ENCODE data around the gene OXCT1. TPM values are rescaled to one million over a fixed set of nuclear protein-coding genes. Genes with fewer than 3 reads are reported as not detected.

Gene OXCT1
- total RNA-seq, 1 donor from 2014 or later = 24.7 TPM

- no peak for TF ChIP-seq CTCF (IDR thresholded peaks at IDR 0.05; ENCODE audit: partially characterized antibody, unreplicated experiment)
- peaks cover 2% of the 10 kb centered on the region for H3K9me3 Mint-ChIP-seq (ENCODE audit: unreplicated experiment)
- H3K36me3 Mint-ChIP-seq (ENCODE audit: unreplicated experiment) = no peaks in the 10 kb centered on the region
Observed at GRCh38 chr5:41863871-41864486, 6.2 kb downstream of the OXCT1 start.

GRCh38 chr5:41858890-41859289 lies 11.3 kb downstream of the OXCT1 start:
- no peaks in the 10 kb centered on the region for H3K27me3 Mint-ChIP-seq (ENCODE audit: unreplicated experiment)
- no peaks in the 10 kb centered on the region for H3K4me1 Mint-ChIP-seq (ENCODE audit: low read depth, unreplicated experiment)
- H3K4me3 Mint-ChIP-seq (ENCODE audit: unreplicated experiment) = no peak overlapping the region
- H3K9me3 Mint-ChIP-seq (ENCODE audit: unreplicated experiment) = no peaks in the 10 kb centered on the region
- no peak for TF ChIP-seq CTCF (IDR thresholded peaks at IDR 0.05; ENCODE audit: partially characterized antibody, unreplicated experiment)
- H3K36me3 Mint-ChIP-seq (ENCODE audit: unreplicated experiment) = no peaks in the 10 kb centered on the region
- DNase-seq = no peak
- no peak overlapping the region for H3K27ac Mint-ChIP-seq (ENCODE audit: unreplicated experiment)

More at GRCh38 chr5:41863871-41864486, 6.2 kb downstream of the OXCT1 start:
- Mint-ChIP-seq H3K27me3 (ENCODE audit: unreplicated experiment) (no peaks in the 10 kb centered on the region), H3K4me1 (ENCODE audit: low read depth, unreplicated experiment) (peaks cover 2% of the 10 kb centered on the region), H3K27ac (ENCODE audit: unreplicated experiment) (no peak overlapping the region), H3K4me3 (ENCODE audit: unreplicated experiment) (no peak overlapping the region)
- DNase-seq = no peak

GRCh38 chr5:41857989-41858388 lies 12.2 kb downstream of the OXCT1 start:
- Mint-ChIP-seq H3K27ac (ENCODE audit: unreplicated experiment) (no peak overlapping the region), H3K4me3 (ENCODE audit: unreplicated experiment) (no peak overlapping the region), H3K36me3 (ENCODE audit: unreplicated experiment) (no peaks in the 10 kb centered on the region), H3K9me3 (ENCODE audit: unreplicated experiment) (no peaks in the 10 kb centered on the region), H3K4me1 (ENCODE audit: low read depth, unreplicated experiment) (no peaks in the 10 kb centered on the region), H3K27me3 (ENCODE audit: unreplicated experiment) (no peaks in the 10 kb centered on the region)
- TF ChIP-seq CTCF (IDR thresholded peaks at IDR 0.05; ENCODE audit: partially characterized antibody, unreplicated experiment) = no peak
- DNase-seq = no peak

- Mint-ChIP-seq H3K36me3 (ENCODE audit: unreplicated experiment) (no peaks in the 10 kb centered on the region), H3K9me3 (ENCODE audit: unreplicated experiment) (no peaks in the 10 kb centered on the region), H3K27me3 (ENCODE audit: unreplicated experiment) (no peaks in the 10 kb centered on the region), H3K4me3 (ENCODE audit: unreplicated experiment) (no peak overlapping the region), H3K4me1 (ENCODE audit: low read depth, unreplicated experiment) (no peaks in the 10 kb centered on the region), H3K27ac (ENCODE audit: unreplicated experiment) (no peak overlapping the region)
- peak; percentile 30 for DNase-seq
- TF ChIP-seq CTCF (IDR thresholded peaks at IDR 0.05; ENCODE audit: partially characterized antibody, unreplicated experiment) = peak; percentile 79
Observed at GRCh38 chr5:41856644-41857491, 13.4 kb downstream of the OXCT1 start.

GRCh38 chr5:41852293-41852692 lies 17.9 kb downstream of the OXCT1 start:
- Mint-ChIP-seq H3K4me1 (ENCODE audit: low read depth, unreplicated experiment) (no peaks in the 10 kb centered on the region), H3K9me3 (ENCODE audit: unreplicated experiment) (no peaks in the 10 kb centered on the region), H3K36me3 (ENCODE audit: unreplicated experiment) (peaks cover 7% of the 10 kb centered on the region), H3K27ac (ENCODE audit: unreplicated experiment) (no peak overlapping the region), H3K4me3 (ENCODE audit: unreplicated experiment) (no peak overlapping the region), H3K27me3 (ENCODE audit: unreplicated experiment) (no peaks in the 10 kb centered on the region)
- no peak for TF ChIP-seq CTCF (IDR thresholded peaks at IDR 0.05; ENCODE audit: partially characterized antibody, unreplicated experiment)
- DNase-seq = no peak

Data from glutamatergic neuron (in vitro differentiated cells).